CD4-positive, alpha-beta memory T cell (primary cell): Measurements from ENCODE around the gene TCF12. TPM values are rescaled to one million over a fixed set of nuclear protein-coding genes. Genes with fewer than 3 reads are reported as not detected.

Experiments
- CTCF ChIA-PET: fragments of 350-600 bp; sonication (Branson Sonifier 250); formaldehyde crosslinking; loops from one replicate; lab custom pipeline; 2021; ENCODE audit warnings: inconsistent platforms; ENCODE audit not compliant: partially characterized antibody; lab: Charles Lee
- POLR2A ChIA-PET: fragments of 350-600 bp; sonication (Branson Sonifier 250); formaldehyde crosslinking; loops from one replicate; lab custom pipeline; 2021; ENCODE audit not compliant: partially characterized antibody; lab: Charles Lee
- DNase-seq, 5 donors: peaks; one replicate each; pipeline versions ENCODE4 v3.0.0 to v3.0.0-alpha.2; 2020 to 2022; ENCODE audit warnings: mixed read lengths in 1 of 5
- H3K27ac ChIP-seq: one replicate; pipeline ENCODE4 v1.7.0; 2013; ENCODE audit warnings: low read depth, low read length
- H3K27me3 ChIP-seq: 2 replicates; pipeline ENCODE4 v1.7.0; 2013; ENCODE audit warnings: mild to moderate bottlenecking, low read length, moderate library complexity; ENCODE audit not compliant: insufficient read depth
- H3K36me3 ChIP-seq: 2 replicates; pipeline ENCODE4 v1.7.0; 2013; ENCODE audit warnings: mild to moderate bottlenecking, low read length, moderate library complexity; ENCODE audit not compliant: insufficient read depth
- H3K4me1 ChIP-seq: 2 replicates; pipeline ENCODE4 v1.7.0; 2013; ENCODE audit warnings: mild to moderate bottlenecking, low read length, moderate library complexity; ENCODE audit not compliant: insufficient read depth
- H3K4me3 ChIP-seq, 2 donors: one replicate each; pipeline ENCODE4 v1.7.0; 2013; ENCODE audit warnings: low read length in 2 of 2, mild to moderate bottlenecking in 1 of 2
- H3K9me3 ChIP-seq, 2 donors: one replicate each; pipeline ENCODE4 v1.7.0; 2013; ENCODE audit warnings: low read length in 2 of 2, control low read depth in 1 of 2; ENCODE audit not compliant: control insufficient read depth in 1 of 2
- H3K27ac Mint-ChIP-seq, 7 donors: one replicate each; pipeline ENCODE4 v1.8.0; 2020 to 2021; ENCODE audit warnings: mixed read lengths in 7 of 7, mild to moderate bottlenecking in 6 of 7, inconsistent platforms in 3 of 7, moderate library complexity in 3 of 7
- H3K27me3 Mint-ChIP-seq, 2 donors: one replicate each; pipeline ENCODE4 v1.8.0; 2020 to 2021; ENCODE audit warnings: mixed read lengths in 2 of 2
- H3K36me3 Mint-ChIP-seq, 2 donors: one replicate each; pipeline ENCODE4 v1.8.0; 2020 to 2021; ENCODE audit warnings: mixed read lengths in 2 of 2, inconsistent platforms in 1 of 2, mild to moderate bottlenecking in 1 of 2
- H3K4me1 Mint-ChIP-seq, 4 donors: one replicate each; pipeline ENCODE4 v1.8.0; 2020 to 2021; ENCODE audit warnings: mixed read lengths in 4 of 4, mild to moderate bottlenecking in 1 of 4
- H3K4me3 Mint-ChIP-seq, 8 donors: one replicate each; pipeline ENCODE4 v1.8.0; 2020 to 2021; ENCODE audit warnings: mixed read lengths in 8 of 8, mild to moderate bottlenecking in 7 of 8, moderate library complexity in 6 of 8, inconsistent platforms in 3 of 8
- H3K9me3 Mint-ChIP-seq, 8 donors: one replicate each; pipeline ENCODE4 v1.8.0; 2020 to 2021; ENCODE audit warnings: mixed read lengths in 8 of 8, mild to moderate bottlenecking in 5 of 8, inconsistent platforms in 3 of 8, moderate library complexity in 1 of 8
- intact Hi-C: fragments of 100-400 bp; cut with micrococcal nuclease; formaldehyde crosslinking; loops from one replicate; pipeline ENCODE4 v1.15.1; 2023
- polyA plus RNA-seq, 2 donors: library from polyadenylated mRNA; unstranded; fragments of 300-500 nt; fragmentation: Illumina TruSeq; gene quantifications; one replicate each; pipeline ENCODE4 v1.2.3, GENCODE V29; 2021
- total RNA-seq, 2 experiments: library from RNA; stranded (reverse); gene quantifications; one replicate each; pipeline ENCODE4 v1.2.3, GENCODE V29; 2021

The TCF12 gene
- total and polyA plus RNA-seq, 4 experiments from 2014 or later, result 36.5 to 86.5 (median 68.4) TPM

DNA sequence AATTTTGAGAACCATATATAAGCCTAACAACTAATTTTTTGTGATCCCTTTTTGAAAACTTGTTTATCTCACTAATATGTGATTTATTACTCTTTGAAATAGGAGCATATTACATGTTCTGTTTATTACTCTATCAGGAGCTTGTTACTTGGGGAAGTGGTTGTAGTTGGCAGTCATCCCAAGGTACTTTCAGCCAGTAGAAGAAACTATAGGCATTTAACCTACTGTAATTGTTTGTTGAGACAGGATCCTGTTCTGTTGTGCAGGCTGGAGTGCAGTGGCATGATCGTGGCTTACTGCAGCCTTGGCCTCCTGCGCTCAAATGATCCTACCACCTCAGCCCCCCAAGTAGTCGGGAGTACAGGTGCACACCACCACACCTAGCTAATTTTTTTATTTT is 195.6 kb downstream of the TCF12 start:
- Mint-ChIP-seq H3K36me3 (peaks cover 3 to 4% of the 10 kb centered on the region in 2 donors), H3K9me3 (no peaks in the 10 kb centered on the region), H3K4me3 (no peak overlapping the region), H3K27me3 (no peaks in the 10 kb centered on the region), H3K27ac (no peak overlapping the region), H3K4me1 (peaks cover 8 to 20% (median 10%) of the 10 kb centered on the region in 4 donors)
- ChIA-PET POLR2A (no interaction called here), CTCF (no interaction called here)
- Histone ChIP-seq H3K36me3 (no peaks in the 10 kb centered on the region), H3K4me1 (no peaks in the 10 kb centered on the region), H3K4me3 (no peak overlapping the region), H3K9me3 (no peaks in the 10 kb centered on the region), H3K27me3 (no peaks in the 10 kb centered on the region), H3K27ac (no peak overlapping the region)
- intact Hi-C loops, result loop anchor here (10.0 kb wide), 1 partner anchor 1269 kb away; no protein-coding TSS in a partner anchor
- no peak for DNase-seq

DNA sequence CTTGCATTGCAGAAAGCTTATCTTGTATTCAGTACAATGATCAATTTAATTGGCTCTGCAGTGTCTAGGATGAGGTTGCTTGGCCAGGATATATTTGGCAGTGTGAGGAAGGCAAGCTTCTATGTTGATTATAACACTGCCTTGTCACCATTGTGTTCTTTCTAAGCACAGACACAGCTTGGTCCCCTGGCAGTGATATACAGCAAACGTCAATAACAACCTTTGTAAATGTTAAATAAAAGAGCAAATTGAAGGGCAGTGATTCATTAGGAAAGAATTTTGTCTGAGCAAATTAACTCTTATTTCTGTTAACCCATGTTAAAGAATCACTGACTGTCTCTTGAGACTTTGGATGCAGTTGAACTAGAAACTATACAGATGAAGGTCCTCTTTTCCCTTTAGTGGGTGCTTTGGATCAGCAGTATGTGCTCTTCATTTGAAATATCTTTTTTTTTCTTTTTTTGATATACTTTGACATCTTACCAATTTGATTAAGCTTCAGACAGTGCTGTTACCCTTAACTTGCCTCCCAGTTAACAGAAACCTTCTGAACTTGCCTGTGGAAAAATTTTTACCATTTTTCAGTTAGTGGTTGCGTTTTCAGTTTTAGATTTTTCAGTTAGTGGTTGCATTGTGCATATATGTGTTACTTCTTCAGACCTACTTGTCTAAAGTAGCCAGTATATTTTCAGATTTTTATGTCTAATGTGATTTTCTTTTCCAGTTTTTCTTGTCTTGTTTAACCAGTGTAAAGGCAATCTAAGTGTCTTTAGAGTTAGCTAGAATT is 199.8 kb downstream of the TCF12 start:
- H3K9me3 ChIP-seq, result no peaks in the 10 kb centered on the region
- Mint-ChIP-seq H3K27me3 (no peaks in the 10 kb centered on the region), H3K9me3 (no peaks in the 10 kb centered on the region), H3K4me1 (peaks cover 5 to 17% (median 9%) of the 10 kb centered on the region in 4 donors), H3K4me3 (no peak overlapping the region), H3K36me3 (peaks cover 2 to 25% of the 10 kb centered on the region in 2 donors), H3K27ac (peak overlapping the region in 1 of 7 donors; percentile 76)
- no peaks in the 10 kb centered on the region for H3K36me3 ChIP-seq
- H3K4me1 ChIP-seq, result no peaks in the 10 kb centered on the region
- H3K4me3 ChIP-seq, result no peak overlapping the region
- ChIA-PET CTCF (interaction anchor here (0.9 kb wide), 1 partner anchor 442 kb away, joined by 3 read pairs; no protein-coding TSS in a partner anchor), POLR2A (no interaction called here)
- intact Hi-C loops, result loop anchor here (10.0 kb wide), 1 partner anchor 1273 kb away; no protein-coding TSS in a partner anchor
- no peaks in the 10 kb centered on the region for H3K27me3 ChIP-seq
- no peak for DNase-seq
- no peak overlapping the region for H3K27ac ChIP-seq

DNA sequence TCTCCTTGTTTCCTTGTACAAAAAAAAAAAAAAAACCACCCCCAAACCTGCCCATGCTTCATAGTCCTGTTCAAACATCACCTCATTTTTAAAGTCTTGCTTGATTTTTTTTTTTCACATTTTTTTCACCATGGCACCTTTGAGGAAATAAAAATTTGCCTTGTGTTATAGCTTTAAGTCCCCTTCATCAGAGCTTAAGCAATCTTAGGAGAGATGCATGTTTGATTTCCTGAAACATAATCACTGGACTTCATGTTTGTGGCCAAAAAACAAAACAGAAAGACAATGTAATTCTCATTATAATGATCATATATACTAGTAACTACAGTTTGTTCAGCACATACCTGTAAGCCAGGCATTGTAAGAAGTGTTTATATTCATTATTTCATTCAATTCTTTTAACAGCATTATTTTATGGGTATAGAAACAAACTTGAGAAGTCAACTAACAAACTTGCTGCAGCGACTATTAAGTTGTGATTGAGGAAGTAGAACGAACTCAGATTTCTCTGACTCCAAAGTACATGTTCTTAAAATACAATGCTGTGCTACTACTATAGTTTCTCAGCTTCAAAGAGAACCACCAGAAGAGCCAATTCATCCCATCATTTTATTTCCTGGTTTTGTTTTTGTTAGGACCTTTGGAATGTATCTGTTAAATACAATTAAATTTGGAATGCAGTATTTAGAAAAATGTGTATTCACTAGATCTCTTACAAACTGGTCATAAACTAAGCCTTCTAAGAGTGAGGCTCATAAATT is 203.8 kb downstream of the TCF12 start:
- Histone ChIP-seq H3K27ac (no peak overlapping the region), H3K4me3 (no peak overlapping the region), H3K9me3 (no peaks in the 10 kb centered on the region), H3K27me3 (no peaks in the 10 kb centered on the region), H3K36me3 (no peaks in the 10 kb centered on the region), H3K4me1 (no peaks in the 10 kb centered on the region)
- POLR2A ChIA-PET, result no interaction called here
- no peak overlapping the region for H3K4me3 Mint-ChIP-seq
- peaks cover 16 to 43% of the 10 kb centered on the region in 2 donors for H3K36me3 Mint-ChIP-seq
- intact Hi-C loops, result no loop called here
- peaks cover 5 to 18% (median 11%) of the 10 kb centered on the region in 4 donors for H3K4me1 Mint-ChIP-seq
- peak overlapping the region in 2 of 7 donors; percentile 19 to 52 for H3K27ac Mint-ChIP-seq
- H3K27me3 Mint-ChIP-seq, result no peaks in the 10 kb centered on the region
- no peaks in the 10 kb centered on the region for H3K9me3 Mint-ChIP-seq
- CTCF ChIA-PET, result no interaction called here
- no peak for DNase-seq

DNA sequence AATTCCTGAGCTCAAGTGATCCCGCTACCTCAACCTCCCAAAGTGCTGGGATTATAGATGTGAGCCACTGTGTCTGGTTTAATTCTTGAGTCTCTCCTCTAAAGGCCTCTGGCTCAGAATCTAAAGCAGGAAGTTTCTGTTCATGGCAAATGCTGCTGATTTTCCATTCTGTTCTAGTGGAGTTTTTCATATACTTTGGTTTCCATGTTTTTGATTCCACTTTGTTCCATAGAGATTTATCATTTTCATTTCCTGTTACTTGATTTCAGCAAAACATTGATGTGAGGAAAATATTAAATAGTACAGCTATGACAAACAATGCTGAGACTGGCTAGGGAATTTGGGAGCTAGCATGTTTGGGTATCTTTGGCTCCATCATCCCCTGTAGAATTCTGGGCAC is 205.6 kb downstream of the TCF12 start:
- Histone ChIP-seq H3K36me3 (no peaks in the 10 kb centered on the region), H3K9me3 (no peaks in the 10 kb centered on the region), H3K27ac (no peak overlapping the region), H3K4me3 (no peak overlapping the region), H3K4me1 (no peaks in the 10 kb centered on the region), H3K27me3 (no peaks in the 10 kb centered on the region)
- Mint-ChIP-seq H3K27me3 (no peaks in the 10 kb centered on the region), H3K4me1 (peaks cover 5 to 15% (median 9%) of the 10 kb centered on the region in 4 donors), H3K9me3 (no peaks in the 10 kb centered on the region), H3K36me3 (peaks cover 25 to 57% of the 10 kb centered on the region in 2 donors), H3K27ac (no peak overlapping the region), H3K4me3 (no peak overlapping the region)
- intact Hi-C loops, result no loop called here
- POLR2A ChIA-PET, result no interaction called here
- DNase-seq, result no peak
- CTCF ChIA-PET, result interaction anchor here (1.1 kb wide), 1 partner anchor 21 kb away, joined by 3 read pairs; no protein-coding TSS in a partner anchor

DNA sequence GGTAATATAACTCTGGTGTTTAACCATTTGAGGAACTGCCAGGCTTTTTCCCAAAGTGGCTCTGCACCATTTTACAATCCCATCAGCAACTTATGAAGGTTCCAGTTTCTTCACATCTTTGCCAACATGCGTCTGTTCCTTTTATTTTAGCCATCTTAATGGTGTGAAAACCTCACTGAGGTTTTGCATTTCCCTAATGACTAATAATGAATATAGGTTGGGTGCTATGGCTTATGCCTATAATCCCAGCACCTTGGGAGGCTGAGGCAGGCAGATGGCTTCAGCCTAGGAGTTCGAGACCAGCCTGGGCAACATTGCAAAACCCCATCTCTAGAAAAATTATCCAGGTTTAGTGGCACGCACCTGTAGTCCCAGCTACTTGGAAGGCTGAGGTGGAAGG is 210.6 kb downstream of the TCF12 start:
- Mint-ChIP-seq H3K4me1 (peaks cover 32 to 42% (median 35%) of the 10 kb centered on the region in 4 donors), H3K27me3 (no peaks in the 10 kb centered on the region), H3K36me3 (peaks cover 31 to 44% of the 10 kb centered on the region in 2 donors)

DNA sequence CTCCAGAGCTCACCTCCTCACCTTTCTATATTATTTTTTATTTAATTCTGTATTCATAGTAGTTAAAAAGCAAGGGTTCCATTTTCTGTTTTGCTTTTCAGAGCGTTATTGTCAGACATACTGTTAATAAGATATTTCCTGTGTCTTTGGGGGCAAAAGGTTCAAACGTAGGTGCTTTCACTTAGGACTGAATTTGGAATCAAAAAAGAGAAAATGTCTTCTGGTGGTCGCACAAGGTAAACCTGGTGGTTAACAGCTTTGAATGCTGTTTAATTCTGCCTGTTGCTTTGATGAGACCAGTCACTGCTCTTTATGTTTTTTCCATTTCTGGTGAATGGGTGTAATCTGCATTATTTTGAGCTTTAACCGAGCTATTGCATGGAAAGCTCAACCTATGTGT is 212.5 kb downstream of the TCF12 start:
- H3K27me3 ChIP-seq, result no peaks in the 10 kb centered on the region
- no peak overlapping the region for H3K4me3 ChIP-seq
- H3K9me3 ChIP-seq, result no peaks in the 10 kb centered on the region
- H3K27ac ChIP-seq, result no peak overlapping the region
- POLR2A ChIA-PET, result no interaction called here
- peaks cover 0 to 2% (median 0%) of the 10 kb centered on the region in 8 donors for H3K9me3 Mint-ChIP-seq
- no peaks in the 10 kb centered on the region for H3K36me3 ChIP-seq
- H3K36me3 Mint-ChIP-seq, result peaks cover 25 to 36% of the 10 kb centered on the region in 2 donors
- H3K27me3 Mint-ChIP-seq, result no peaks in the 10 kb centered on the region
- intact Hi-C loops, result no loop called here
- no peak for DNase-seq
- CTCF ChIA-PET, result no interaction called here
- peaks cover 21% of the 10 kb centered on the region for H3K4me1 ChIP-seq
- H3K4me1 Mint-ChIP-seq, result peaks cover 39 to 60% (median 44%) of the 10 kb centered on the region in 4 donors
- no peak overlapping the region for H3K27ac Mint-ChIP-seq
- no peak overlapping the region for H3K4me3 Mint-ChIP-seq

More for the DNA sequence above, 210.6 kb downstream of the TCF12 start:
- H3K27ac Mint-ChIP-seq, result no peak overlapping the region
- no peak overlapping the region for H3K4me3 Mint-ChIP-seq
- Histone ChIP-seq H3K27ac (no peak overlapping the region), H3K36me3 (no peaks in the 10 kb centered on the region), H3K9me3 (no peaks in the 10 kb centered on the region), H3K4me3 (no peak overlapping the region), H3K27me3 (no peaks in the 10 kb centered on the region), H3K4me1 (peaks cover 3% of the 10 kb centered on the region)
- peaks cover 0 to 2% (median 0%) of the 10 kb centered on the region in 8 donors for H3K9me3 Mint-ChIP-seq
- intact Hi-C loops, result no loop called here
- DNase-seq, result no peak
- ChIA-PET POLR2A (no interaction called here), CTCF (interaction anchor here (1.0 to 1.4 kb wide), 2 partner anchors 16 to 177 kb away, joined by 3 to 5 read pairs; no protein-coding TSS in a partner anchor)
